Osteocyte (in vitro differentiated cells): Measurements from ENCODE around the gene EXOSC2. TPM values are rescaled to one million over a fixed set of nuclear protein-coding genes. Genes with fewer than 3 reads are reported as not detected.

Experiments
- DNase-seq: peaks from one replicate; pipeline ENCODE4 v3.0.0; 2021; ENCODE audit warnings: mixed read lengths; ENCODE audit not compliant: unreplicated experiment; ENCODE audit errors: extremely low spot score
- H3K27ac Mint-ChIP-seq: one replicate; pipeline ENCODE4 v1.8.0; 2021; ENCODE audit warnings: mild to moderate bottlenecking, mixed read lengths; ENCODE audit not compliant: unreplicated experiment
- H3K27me3 Mint-ChIP-seq: one replicate; pipeline ENCODE4 v1.8.0; 2021; ENCODE audit warnings: mixed read lengths; ENCODE audit not compliant: unreplicated experiment
- H3K36me3 Mint-ChIP-seq: one replicate; pipeline ENCODE4 v1.8.0; 2021; ENCODE audit warnings: mixed read lengths; ENCODE audit not compliant: unreplicated experiment
- H3K4me1 Mint-ChIP-seq: one replicate; pipeline ENCODE4 v1.8.0; 2021; ENCODE audit warnings: mixed read lengths; ENCODE audit not compliant: unreplicated experiment
- H3K4me3 Mint-ChIP-seq: one replicate; pipeline ENCODE4 v1.8.0; 2021; ENCODE audit warnings: mild to moderate bottlenecking, moderate library complexity, mixed read lengths; ENCODE audit not compliant: unreplicated experiment
- H3K9me3 Mint-ChIP-seq: one replicate; pipeline ENCODE4 v1.8.0; 2021; ENCODE audit warnings: mixed read lengths; ENCODE audit not compliant: unreplicated experiment
- total RNA-seq: library from RNA; stranded (reverse); gene quantifications from 2 replicates; pipeline ENCODE4 v1.2.1, GENCODE V29; 2021
- TF ChIP-seq, protein P1 (sequence below): fragments of 200-600 bp; sonication (generic); IDR thresholded peaks from 2 replicates; pipeline ENCODE4 v1.5.0; 2021; ENCODE audit warnings: antibody characterized with exemption, mild to moderate bottlenecking, moderate library complexity

The EXOSC2 gene
- total RNA-seq, 1 donor from 2014 or later = 26.1 TPM

DNA sequence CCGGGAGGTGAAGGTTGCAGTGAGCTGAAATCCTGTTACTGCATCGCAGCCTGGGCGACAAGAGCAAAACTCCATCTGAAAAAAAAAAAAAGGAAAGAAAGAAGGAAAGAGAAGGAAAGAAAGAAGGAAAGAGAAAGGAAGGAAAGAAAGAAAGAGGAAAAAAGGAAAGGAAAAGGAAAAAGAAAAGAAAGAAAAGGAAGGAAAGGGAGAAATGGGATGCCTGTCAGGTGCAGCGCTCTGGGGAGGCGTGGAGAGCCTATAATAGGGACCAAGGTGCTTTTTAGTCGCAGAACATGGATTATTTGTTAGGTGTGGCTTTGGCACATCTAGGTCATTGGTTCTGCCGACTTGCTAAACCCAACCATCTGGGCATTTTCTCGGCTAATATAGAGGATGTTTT is 17.9 kb downstream of the EXOSC2 start:
- no peak for DNase-seq
- H3K36me3 Mint-ChIP-seq = no peaks in the 10 kb centered on the region
- TF ChIP-seq, protein P1, sequence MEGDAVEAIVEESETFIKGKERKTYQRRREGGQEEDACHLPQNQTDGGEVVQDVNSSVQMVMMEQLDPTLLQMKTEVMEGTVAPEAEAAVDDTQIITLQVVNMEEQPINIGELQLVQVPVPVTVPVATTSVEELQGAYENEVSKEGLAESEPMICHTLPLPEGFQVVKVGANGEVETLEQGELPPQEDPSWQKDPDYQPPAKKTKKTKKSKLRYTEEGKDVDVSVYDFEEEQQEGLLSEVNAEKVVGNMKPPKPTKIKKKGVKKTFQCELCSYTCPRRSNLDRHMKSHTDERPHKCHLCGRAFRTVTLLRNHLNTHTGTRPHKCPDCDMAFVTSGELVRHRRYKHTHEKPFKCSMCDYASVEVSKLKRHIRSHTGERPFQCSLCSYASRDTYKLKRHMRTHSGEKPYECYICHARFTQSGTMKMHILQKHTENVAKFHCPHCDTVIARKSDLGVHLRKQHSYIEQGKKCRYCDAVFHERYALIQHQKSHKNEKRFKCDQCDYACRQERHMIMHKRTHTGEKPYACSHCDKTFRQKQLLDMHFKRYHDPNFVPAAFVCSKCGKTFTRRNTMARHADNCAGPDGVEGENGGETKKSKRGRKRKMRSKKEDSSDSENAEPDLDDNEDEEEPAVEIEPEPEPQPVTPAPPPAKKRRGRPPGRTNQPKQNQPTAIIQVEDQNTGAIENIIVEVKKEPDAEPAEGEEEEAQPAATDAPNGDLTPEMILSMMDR = no peak
- no peaks in the 10 kb centered on the region for H3K27me3 Mint-ChIP-seq
- H3K27ac Mint-ChIP-seq = peak overlapping the region; percentile 23
- H3K4me3 Mint-ChIP-seq = no peak overlapping the region
- no peaks in the 10 kb centered on the region for H3K9me3 Mint-ChIP-seq
- peaks cover 33% of the 10 kb centered on the region for H3K4me1 Mint-ChIP-seq

DNA sequence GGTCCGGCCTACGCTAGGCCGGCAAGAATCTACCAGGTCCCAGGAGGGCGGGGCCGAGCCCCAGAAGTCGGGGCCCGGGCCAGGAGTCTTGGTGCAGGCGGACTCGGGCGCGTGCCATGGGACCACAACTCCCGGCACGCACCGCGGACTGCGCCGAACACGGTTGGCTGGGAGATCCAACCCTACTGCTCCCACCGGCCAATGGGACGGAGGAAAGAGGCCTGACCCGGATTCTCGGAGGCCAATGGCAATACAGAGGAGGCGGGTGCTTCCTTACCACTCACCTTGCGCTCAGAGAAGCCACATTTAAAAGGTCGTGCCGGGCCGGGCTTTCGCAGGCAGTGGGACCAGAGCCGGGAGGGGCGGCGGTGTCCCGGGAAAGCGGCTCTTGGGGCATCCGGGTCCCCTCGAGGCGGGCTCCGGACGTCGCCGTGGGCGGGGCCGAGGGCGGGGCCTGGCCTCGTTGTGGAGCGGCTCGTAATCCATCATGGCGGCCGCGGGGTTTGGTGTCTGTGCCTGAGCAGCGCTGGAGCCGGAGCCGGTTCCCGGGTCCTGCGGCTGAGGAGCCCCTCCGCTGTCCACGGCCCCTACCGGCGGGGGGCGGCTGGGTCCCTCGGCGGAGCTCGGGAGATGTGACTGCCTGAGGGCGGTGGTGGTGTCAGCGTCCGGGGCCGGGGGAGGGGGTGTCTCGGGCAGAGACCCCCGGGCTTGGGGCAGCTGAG is 19.1 kb downstream of the EXOSC2 start:
- Mint-ChIP-seq H3K4me1 (peaks cover 37% of the 10 kb centered on the region), H3K27me3 (no peaks in the 10 kb centered on the region), H3K4me3 (peak overlapping the region; percentile 93), H3K27ac (peak overlapping the region; percentile 96), H3K9me3 (no peaks in the 10 kb centered on the region), H3K36me3 (no peaks in the 10 kb centered on the region)
- TF ChIP-seq, protein P1 = no peak
- peak; percentile 98 for DNase-seq

DNA sequence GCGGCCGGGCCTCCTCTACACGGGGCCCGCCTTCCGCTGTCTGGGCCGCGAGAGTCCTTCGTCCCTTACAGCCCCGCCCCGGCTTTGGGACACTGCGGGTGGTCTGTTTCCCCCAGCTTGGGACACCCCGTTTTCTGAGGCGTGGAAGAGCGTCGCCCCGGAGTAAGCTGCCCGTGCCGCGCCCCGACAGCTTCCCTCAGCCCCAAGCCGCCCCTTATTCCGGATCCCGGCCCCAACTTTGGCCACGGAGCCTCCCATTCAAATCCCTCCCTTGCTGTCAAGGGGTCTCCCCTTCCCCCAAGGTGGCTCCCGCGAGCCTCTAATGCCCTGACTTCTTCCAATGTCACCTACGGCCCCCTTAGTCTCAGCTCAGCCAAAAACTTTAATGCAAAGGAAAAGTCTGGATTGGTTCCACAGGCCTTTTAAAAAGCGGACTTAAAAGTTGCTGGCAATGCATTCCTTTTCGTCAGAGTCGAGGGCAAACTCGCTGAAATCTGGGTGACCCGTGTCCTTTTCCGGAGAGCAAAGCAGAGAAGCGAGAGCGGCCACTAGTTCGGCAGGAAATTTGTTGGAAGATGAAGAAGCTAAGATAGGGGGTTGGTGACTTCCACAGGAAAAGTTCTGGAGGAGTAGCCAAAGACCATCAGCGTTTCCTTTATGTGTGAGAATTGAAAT is 19.8 kb downstream of the EXOSC2 start:
- DNase-seq = no peak
- Mint-ChIP-seq H3K4me3 (peak overlapping the region; percentile 93), H3K4me1 (peaks cover 37% of the 10 kb centered on the region), H3K27me3 (no peaks in the 10 kb centered on the region), H3K36me3 (no peaks in the 10 kb centered on the region), H3K27ac (peak overlapping the region; percentile 96), H3K9me3 (no peaks in the 10 kb centered on the region)
- TF ChIP-seq, protein P1 = no peak

DNA sequence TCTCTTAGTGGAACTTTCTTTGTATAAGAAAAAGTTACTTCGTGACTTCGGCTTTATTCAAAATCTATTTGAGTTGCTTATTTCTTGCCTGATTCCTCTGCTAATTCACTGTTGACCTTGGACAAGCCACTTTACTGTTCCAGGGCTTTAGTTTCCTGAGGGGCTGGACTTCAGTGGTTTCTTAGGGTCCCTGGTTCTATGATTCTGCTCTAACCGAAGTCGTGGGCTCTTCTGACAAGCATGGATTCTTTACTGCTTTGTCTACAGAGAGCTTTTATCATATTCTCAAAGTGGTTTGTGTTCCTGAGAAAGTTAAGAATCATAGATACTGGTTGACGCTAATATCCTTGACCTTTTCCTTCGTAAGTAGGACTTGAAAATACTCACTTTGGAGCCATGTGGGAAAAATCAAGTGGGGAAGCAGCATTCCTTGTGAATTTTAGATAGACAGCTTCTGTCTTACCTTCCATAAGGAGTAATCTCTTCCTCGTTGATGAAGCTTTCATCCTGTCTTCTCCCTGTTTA is 21.1 kb downstream of the EXOSC2 start:
- Mint-ChIP-seq H3K27ac (peak overlapping the region; percentile 65), H3K36me3 (no peaks in the 10 kb centered on the region), H3K4me1 (peaks cover 40% of the 10 kb centered on the region), H3K9me3 (no peaks in the 10 kb centered on the region), H3K27me3 (no peaks in the 10 kb centered on the region), H3K4me3 (peak overlapping the region; percentile 93)
- TF ChIP-seq, protein P1 = no peak
- no peak for DNase-seq

DNA sequence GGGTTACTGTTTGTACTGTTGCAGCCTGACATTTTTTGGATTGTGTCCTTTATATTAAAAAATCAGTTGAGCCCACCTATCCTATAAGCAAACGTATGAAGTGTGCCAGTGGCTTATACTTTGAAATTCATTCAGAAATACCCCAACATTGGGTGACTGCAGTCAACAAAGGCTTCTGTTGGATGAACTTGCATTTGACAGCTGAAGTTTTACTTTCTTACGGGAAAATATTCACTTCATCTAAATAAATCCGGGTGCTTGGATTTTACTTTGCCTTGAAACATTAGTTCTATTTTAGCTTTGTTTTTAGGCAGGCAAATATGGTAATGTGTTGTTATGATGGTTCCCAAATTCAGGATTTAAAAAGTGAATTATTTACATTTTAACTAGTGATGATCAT is 21.7 kb downstream of the EXOSC2 start:
- Mint-ChIP-seq H3K27ac (peak overlapping the region; percentile 65), H3K9me3 (no peaks in the 10 kb centered on the region)

More for the DNA sequence above, 21.7 kb downstream of the EXOSC2 start:
- peaks cover 40% of the 10 kb centered on the region for H3K4me1 Mint-ChIP-seq
- DNase-seq = no peak
- H3K27me3 Mint-ChIP-seq = no peaks in the 10 kb centered on the region
- H3K36me3 Mint-ChIP-seq = no peaks in the 10 kb centered on the region
- H3K4me3 Mint-ChIP-seq = peak overlapping the region; percentile 93
- TF ChIP-seq, protein P1 = no peak
